ENCODE data around the gene ALDOC.

ALDOC gene

DNA sequence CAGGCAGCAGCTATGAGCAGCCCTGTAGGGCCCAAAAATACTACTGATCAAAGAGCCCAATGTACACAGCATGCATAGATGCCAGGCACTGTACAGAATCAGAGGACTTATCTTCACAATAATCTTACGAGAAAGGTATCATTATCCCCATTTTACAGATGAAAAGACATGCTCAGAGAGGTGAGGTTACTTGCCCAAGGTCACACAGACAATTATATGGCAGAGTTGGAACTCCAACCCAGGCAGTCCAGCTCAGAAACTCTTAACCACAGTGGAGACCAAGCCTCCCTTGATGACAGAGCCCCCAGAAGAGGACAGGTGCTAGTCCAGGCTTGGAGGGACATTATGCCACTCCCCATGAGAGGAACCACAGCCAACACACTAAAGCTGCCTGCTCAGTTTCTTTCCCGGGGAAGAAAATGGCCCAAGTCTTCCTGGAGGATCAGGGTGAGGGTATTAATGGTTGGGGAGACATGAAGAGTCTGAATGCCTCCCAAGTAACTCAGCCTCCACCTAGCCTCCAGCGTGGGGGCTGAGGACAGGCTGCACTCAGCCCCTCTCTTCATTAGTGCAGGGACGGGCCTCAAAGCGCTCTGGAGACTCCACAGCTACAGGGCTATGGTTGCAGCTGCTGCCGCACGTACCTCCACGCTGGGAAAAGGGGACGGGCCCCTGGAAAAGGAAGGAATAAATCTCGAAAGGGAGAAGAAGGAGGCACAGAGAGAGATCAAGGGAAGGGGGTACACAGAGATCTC is 25.1 kb downstream of the ALDOC start:
- peak; percentile 55 for DNase-seq

DNA sequence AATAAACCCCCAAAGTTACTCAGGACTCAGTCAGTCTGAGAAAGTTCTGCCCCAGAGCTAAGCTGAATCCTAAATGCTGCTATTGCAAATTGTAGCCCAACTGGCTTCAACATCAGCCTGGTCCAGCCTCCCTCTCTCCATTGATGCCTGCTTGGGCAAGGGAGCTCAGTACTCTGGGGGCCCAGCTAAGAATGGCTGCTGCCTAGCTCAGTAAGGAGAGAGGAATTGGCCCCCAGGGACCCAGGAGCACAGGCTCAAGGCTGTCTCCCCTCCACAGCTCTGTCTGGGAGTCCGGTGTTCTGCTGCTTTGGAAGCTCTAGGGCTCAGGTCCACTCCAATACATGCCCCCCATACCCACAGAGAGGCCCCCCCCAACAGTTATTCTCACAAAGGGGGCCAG is 25.8 kb downstream of the ALDOC start:
- DNase-seq: no peak

DNA sequence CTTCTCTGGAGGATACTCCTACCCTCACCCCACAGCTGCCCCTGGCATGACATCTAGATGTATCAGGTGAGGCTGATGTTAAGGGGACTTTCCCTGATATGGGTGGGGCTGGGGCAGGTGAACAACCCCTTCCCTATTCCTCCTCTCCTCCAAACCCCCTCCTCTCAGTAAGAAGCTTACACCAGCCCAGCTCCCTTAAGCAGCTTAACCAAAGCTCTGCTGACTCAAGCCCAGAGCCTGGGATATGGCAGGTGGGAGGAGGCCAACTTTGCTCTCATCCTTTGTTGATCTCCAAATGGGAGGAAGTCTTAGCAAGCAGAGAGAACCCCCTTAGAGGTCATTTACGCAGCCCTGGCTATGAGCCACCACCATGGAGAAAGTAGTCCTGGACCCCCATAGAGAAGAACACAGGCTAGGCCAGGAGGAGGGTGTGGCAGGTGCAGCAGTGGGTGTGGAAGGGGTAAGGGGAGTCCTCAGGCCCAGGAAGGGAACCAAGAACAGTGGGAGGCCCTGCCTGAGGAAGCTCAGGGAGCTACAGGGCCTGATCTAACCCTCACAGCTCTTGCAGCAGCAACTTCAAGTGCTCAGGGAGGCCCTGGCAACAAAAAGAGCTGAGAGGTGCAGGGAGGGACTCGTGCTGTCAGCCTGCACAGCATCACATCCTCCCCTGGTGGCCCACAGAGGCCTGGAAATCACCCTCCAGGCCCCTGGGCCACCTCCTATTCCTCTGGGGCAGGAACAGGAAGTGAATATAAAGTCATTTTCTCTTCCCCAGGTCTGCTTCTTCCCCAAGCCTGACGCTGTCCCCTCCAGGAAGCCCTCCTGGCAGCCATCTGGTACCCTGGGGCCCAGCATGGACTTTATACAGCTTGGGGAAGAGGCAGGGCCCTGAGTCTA is 27.2 kb downstream of the ALDOC start:
- DNase-seq: no peak

DNA sequence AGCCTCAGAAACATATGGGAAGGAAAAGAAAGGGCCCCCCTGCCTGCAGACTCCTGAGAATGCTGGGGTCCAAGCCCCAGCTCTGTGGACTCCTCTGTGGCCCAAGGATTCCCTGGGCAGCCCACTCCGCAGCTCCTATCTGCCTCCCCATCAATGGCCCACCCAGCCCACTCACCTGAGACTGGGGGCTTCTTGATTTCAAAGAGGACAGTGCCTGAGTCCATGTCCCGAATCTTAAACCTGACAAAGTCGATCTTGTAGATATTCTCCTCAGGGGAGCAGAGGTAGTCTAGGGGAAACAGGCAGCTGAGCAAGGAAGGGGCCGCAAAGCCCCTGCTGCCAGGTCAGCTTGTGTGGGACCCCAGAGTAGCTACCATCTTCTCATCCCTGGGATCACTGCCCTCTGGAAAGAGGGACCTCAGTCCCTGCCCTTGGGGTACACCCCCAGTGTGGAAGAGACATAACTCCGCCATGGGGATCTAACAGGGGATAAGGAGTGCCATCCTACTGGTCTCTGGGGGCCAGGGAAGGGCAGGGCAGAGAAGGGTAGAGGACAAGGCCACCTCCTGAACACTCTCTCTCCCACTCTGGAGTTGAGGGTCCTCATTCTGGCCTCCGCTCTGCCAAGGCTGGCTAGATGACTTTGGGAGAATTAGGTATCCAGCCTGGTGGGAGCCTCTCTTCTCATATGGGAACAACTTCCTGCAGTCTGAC is 28.1 kb downstream of the ALDOC start:
- no peak for DNase-seq

DNA sequence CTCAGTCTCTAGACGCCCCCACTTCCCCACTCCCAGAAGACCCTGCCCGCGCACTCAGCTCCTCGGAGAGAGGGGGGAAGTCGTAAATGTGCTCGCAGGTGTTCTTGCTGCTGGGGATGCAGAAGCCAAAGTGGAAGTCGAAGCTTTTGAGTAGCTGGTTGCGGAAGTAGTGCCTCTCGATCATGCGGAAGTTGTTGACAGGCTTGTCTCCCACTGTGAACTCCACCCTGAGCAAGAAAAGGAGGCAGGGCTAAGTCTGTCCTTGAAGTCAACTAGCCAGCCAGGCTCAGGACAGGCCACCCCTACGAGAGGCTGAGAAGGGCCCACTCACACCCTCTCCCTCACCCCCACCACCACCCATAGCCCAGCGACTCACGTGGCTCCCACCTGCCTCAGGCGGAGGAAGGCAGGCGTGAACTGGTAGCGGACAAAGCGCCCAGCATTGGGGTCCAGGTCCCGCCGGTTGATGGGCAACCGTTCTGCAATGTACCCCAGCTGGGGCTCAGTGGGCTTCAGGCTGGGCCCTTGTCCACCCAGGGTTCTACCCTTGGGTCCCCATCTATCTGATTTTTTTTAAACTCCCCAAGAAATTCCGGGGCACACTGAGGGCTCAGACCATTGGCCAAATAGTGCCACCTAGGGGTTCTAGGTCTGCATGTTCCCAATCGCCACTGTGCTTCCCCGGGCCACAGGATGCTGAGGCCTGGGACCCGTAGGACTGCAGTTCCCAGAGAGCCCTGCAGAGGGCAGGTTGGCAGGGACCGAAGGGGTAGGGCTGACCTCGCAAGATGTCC is 28.9 kb downstream of the ALDOC start:
- DNase-seq: peak; percentile 98

DNA sequence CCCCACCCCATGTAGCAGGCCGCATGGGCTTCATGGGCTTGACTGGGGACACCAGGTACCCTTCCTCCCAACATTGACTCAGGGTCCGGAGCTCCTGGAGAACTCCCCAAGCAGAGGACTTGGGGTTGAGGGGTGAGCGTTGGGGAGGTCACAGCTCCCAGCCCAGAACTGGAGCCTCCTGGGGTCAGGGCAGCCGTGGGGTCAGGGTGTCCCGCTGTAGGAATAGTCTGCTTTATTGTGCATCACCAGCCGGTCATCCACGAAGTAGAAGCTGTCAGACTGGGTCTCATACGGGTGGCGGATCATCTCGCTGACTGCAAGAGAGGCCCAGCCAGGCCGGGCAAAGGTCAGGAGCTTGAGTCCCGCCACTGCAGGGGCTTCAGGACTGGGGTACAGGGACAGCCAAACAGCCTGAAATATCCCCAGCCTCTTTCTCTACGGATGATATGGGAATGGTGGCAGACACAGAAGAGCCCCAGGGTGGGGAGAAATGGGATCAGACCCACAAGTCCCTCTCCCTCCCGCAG is 29.5 kb downstream of the ALDOC start:
- no peak for DNase-seq

DNA sequence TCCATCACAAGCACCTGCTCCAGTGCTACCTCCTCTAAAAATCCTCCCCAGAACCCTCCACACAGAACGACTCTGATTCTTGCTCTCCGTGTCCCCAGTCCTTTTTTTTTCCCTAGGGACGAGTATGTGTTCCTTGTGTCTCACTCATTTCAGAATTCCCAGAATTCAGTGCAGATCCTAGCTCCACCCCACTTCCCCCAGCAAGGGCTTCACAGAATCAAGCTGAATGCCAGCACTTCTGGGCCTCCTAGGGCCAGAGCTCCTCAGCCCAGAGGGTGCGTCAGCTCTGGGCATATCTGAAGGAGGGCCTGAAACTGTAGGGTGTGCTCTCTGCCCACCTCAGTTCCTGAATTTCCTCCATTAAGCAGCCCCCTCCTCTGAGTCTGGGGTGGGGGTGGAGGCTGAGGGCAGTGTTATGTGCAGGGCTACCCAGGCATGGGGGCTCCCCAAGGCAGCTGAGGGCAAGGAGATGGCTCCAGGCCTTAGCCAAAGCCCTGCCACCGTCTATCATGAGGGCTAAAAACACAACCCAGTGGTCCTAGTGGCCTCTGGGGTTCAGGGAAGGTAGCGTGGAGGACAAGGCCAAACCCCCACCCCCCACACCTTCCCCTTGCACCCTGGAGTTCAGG is 30.8 kb downstream of the ALDOC start:
- no peak for DNase-seq

DNA sequence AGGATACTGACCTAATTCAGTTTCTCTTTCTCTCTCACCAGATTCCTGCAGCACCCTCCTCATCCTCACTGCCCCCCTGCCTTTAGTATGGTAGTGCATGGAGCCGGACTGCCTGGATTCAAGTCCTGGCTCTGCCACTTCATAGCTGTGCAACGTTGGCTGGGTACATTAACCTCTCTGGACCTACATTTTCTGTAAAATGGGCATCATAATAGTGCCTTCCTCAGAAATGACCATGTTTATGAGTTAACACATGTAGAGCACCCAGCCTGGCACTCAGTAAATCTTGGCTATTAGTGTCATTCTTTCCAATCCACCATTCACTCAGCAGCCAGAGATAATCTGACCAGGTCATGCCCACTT is 31.6 kb downstream of the ALDOC start:
- DNase-seq: no peak

DNA sequence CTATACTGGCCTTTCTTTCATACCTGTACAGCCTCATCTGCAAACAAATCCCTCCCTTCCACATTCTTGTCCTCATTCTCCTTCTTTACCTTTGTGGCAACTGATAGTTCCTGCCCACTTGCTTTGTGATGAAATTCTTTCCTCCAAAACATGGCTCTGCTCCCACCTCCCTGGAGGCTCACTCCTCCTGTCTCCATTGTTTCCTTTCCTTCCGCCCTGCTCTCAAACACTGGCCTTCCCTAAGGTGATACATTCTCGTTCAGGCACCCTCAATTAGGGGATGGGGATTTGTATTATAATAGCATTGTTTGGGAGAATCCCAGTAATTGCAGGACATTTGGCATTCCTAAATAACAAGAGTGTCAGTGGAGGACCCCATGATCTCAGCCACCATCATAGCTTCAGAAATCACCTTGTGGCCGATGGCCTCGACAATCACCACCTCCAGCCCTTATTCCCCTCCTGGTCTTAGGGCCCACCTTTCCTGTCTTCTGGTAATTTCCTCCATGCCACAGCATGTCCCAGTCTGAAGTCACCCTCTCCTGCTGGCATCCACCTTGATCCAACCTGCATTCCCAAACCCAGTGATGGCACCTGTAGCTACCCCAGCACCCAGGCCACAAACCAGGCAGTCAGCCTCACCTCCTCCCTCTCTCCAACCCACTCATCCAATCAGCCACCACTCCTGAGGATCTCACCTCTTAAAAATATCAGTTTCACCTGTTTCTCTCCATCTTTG is 32.1 kb downstream of the ALDOC start:
- no peak for DNase-seq

DNA sequence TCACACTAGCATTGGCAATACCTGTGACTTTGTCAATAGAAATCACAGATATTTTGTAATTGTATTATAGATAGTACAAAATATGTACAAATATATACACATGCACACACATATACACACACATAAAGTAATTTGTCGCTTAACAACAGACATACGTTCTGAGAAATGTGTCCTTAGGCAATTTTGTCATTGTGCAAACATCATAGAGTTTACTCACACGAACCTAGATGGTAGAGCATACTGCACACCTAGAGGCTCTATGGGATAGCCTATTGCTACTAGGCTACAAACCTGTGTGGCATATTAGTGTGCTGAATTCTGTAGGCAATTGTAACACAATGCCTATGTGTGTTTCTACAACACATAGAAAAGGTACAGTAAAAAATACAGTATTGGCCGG is 35.3 kb downstream of the ALDOC start:
- DNase-seq: no peak

DNA sequence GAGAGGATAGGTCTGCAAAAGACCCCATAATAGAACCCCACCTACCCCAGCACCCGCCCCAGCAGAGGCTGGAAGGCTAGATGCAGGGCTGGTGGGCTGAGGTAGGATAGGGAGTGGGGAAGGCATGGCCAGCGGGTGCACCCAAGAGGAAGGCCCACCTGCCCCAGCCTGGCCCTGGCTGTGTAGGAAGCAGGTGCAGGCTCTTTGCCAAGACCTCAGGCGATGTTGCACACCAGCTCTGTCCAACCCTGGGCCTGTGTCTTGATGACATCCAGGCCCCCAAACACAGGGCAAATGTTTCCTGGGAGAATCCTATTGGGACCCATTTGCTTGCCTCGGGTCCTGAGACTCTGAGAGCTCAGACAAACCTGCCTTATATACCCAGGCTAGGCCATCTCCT is 36.5 kb downstream of the ALDOC start:
- DNase-seq: no peak

DNA sequence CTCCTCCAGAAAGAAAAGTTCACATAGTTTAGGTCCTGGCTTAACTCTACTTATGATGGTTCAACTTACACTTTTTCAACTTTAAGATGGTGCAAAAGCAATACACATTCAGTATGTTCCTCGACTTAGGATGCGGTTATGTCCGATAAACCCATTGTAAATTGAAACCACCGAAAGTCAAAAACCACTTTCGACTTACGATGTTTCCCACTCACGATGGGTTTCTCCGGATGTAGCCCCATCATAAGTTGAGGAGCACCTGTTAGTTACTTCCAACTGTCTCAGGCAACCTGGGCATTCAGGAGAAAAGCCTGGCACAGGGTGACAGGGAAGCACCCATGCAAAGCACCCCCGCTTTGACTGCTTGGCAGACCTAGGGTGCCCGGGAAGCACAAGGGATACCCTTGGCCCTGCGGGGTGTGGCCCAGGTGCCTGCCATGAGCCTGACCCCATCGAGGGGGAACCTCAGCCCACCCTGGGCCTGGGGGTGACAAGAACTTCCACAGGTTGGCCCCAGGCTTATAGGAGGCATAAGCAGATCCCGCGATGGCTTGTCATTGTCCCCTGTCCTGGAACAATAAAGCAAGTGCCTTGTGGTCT is 38.3 kb downstream of the ALDOC start:
- no peak for DNase-seq

DNA sequence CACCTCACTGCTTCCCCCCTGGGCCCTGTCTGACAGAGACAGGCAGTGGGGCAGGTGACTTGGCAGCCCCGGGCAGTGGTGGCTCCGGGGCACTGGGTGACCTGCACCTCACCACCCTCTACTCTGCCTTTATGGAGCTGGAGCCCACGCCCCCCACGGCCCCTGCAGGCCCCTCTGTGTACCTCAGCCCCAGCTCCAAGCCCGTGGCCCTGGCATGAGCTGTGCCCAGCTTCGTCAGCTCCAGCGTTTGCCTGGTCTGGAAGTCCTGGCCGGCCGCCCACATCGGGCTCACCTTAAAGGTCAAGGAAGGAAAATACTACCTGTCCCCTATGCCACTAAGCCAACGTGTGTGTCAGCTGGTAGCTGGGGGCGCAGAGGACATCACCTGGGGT is 39.5 kb downstream of the ALDOC start:
- no peak for DNase-seq

DNA sequence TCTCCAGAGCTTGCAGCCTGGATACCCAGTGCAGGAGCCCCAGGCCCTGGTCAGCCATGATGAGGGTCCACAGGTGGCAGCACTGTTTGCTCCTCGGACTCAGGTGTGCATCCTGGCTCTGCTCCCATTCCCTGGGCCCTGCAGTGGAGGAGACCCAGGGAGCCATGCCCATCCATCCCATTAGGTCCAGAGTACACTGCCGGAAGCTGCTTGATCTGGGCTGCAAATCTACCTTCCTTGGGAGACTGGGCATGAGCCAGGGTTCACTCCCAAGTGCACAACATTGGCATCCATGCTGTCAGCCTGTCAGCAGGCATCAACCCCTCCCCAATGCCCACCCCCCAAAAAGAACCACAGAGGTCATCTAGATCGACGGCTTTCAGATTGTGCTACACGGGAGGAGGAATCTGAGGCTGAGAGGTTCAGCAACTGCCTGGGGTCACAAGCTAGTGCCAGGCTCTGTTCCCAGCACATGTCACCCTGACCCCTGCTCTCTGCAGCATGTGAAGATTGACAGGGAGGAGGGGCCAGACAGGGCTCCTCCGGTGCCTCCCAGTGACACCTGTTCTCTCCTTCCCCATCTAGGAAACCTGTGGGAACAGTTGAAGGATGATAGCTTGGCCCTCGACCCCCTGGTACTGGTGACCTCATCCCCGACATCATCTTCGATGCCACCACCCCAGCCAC is 40.0 kb downstream of the ALDOC start:
- DNase-seq: no peak

DNA sequence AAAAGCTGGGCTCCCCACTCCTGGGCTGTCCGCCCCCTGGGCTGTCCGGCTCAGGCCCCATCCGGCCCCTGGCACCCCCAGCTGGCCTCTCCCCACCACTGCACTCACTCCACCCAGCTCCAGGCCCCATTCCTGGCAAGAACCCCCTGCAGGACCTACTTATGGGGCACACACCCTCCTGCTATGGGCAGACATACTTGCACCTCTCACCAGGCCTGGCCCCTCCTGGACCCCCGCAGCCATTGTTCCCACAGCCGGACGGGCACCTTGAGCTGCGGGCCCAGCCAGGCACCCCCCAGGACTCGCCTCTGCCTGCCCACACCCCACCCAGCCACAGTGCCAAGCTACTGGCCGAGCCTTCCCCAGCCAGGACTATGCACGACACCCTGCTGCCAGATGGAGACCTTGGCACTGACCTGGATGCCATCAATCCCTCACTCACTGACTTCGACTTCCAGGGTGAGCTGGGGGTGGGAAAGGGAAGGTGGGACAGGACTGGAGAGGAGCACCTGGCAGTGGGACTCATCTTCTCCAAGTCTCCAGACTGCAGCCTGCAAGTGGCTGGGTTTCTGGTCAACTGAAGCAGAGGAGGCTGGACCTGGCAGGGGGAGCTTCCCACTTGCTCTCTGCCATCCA is 41.8 kb downstream of the ALDOC start:
- DNase-seq: peak; percentile 49

DNA sequence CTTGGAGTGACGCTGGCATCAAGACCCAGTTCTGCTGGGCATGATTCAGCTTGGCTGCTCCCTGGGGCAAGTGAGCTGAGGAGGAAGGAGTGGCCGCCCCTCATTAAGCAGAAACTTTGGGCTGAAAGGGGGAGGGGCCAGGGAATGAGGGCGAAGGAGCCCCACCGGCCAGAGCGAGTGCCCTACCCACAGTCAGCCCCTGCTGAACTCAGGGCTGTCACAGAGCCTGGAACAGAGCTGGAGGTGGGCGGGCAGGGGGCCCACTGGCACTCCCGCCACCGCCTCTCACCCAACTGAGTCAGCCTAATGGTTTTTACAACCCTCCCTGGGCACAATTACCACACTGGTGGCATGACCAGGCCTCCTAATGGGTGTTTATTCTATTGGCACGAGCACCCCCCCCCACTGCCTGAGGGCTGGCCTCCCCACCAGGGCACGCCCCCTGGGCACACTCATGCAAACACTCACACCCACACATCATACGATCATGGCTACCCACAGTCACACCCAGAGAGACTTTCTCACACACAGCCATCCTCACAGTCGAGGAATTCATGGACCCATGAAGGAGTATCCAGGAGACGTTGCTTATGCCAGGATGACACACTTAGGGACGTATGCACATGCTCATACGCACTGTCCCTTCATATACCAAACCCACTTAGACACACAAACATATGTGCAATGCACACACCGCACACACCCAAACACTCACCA is 43.4 kb downstream of the ALDOC start:
- DNase-seq: no peak

DNA sequence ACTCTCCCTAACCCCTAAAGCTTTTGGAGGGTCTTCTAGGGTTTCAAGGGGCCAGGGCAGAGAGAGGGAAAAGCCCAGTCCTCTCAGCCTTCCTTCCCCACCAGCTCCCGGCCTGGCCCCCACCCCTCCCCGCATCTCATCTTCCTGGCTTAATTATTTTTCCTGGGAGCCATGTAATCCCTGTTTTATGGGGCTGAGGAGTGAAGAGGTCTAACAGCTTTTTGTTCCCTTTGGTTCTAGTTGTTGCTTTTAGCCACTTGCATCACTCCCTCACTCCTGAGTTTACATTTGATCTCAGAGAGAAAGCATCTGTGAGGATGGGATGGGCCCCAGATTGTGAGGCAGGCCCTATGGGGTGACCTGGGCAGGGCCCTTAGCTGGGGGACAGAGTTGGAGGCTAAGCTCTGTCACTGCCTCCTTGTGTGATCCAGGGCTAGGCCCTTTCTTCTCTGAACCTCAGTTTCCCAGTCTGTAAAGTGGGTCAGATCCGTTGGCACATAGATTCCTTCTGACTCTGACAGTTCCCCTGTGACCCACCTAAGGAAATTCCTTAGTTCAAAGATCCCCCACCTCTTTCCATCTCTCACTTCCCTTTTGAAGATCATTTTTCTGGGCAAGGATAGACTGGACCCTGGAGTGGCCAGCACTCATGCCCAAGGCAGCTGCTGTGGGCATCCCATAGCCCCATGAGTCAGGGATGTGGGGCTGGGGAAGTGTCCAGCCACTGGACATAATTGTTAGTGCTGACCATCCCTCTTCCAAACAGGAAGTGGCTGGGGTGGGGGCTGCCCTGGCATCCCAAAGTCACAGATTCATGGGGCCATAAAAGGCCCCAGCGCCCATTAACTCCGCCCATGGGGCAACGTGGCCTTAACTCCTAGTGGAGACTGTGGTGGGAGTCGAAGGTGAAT is 44.4 kb downstream of the ALDOC start:
- DNase-seq: no peak

DNA sequence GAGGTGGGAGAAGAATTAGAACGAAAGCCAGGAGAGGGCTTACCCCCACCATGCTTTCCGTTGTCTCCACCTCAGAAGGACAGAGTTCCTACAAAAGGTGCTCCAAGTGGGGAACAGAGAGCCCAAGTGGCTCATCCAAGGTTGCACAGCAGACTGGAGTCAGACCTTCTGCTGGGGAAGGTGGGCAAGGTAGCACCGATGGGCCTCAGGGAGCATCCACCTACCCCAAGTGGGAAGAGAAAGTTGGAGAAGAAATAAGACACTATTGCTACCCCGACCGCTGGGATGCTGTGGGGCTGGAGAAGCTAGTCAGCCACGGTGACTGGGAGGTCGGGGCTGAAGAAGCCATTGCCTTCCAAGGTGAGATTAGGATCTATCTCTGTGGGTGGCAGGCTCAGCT is 45.8 kb downstream of the ALDOC start:
- no peak for DNase-seq
